Naive thymus-derived CD4-positive, alpha-beta T cell (primary cell): Measurements from ENCODE around the gene GTF2F2. TPM values are rescaled to one million over a fixed set of nuclear protein-coding genes. Genes with fewer than 3 reads are reported as not detected.
A peak's percentile ranks its signal among the peaks of the same experiment; 100 is the strongest.

Experiments
- ATAC-seq: fragments of 150-1000 bp; cut with Tn5 transposase; 2 replicates; pipeline ENCODE4 v1.10.0; 2021; ENCODE audit warnings: mild to moderate bottlenecking, moderate library complexity
- CTCF ChIA-PET: fragments of 350-600 bp; sonication (Branson Sonifier 250); formaldehyde crosslinking; loops from one replicate; lab custom pipeline; 2021; ENCODE audit warnings: antibody characterized with exemption; lab: Charles Lee
- POLR2A ChIA-PET: fragments of 350-600 bp; sonication (Branson Sonifier 250); formaldehyde crosslinking; loops from one replicate; lab custom pipeline; 2021; ENCODE audit warnings: antibody characterized with exemption, inconsistent platforms; lab: Charles Lee
- DNase-seq, 9 donors: peaks; one replicate each; pipeline versions ENCODE4 v3.0.0 to v3.0.0-alpha.2; 2020 to 2022; ENCODE audit warnings: mixed read lengths in 1 of 9
- H3K27ac ChIP-seq: one replicate; pipeline ENCODE4 v1.7.0; 2013; ENCODE audit warnings: mild to moderate bottlenecking, low read depth, low read length, moderate library complexity
- H3K27me3 ChIP-seq, 2 donors: one replicate each; pipeline ENCODE4 v1.7.0; 2013; ENCODE audit warnings: low read length in 2 of 2, mild to moderate bottlenecking in 2 of 2, moderate library complexity in 2 of 2; ENCODE audit not compliant: control insufficient read depth in 2 of 2, insufficient read depth in 2 of 2
- H3K36me3 ChIP-seq, 3 experiments: 1 replicate in 2 of 3; 2 replicates in 1 of 3; pipeline ENCODE4 v1.7.0; 2013; ENCODE audit warnings: low read length in 3 of 3, mild to moderate bottlenecking in 3 of 3, moderate library complexity in 1 of 3; ENCODE audit not compliant: insufficient read depth in 3 of 3, control insufficient read depth in 2 of 3
- H3K4me1 ChIP-seq, 2 donors: one replicate each; pipeline ENCODE4 v1.7.0; 2013; ENCODE audit warnings: low read length in 2 of 2, mild to moderate bottlenecking in 2 of 2, moderate library complexity in 1 of 2; ENCODE audit not compliant: control insufficient read depth in 2 of 2, insufficient read depth in 2 of 2
- H3K4me3 ChIP-seq: 2 replicates; pipeline ENCODE4 v1.7.0; 2013; ENCODE audit warnings: mild to moderate bottlenecking, low read length
- H3K9me3 ChIP-seq, 3 experiments: 1 replicate in 2 of 3; 2 replicates in 1 of 3; pipeline ENCODE4 v1.7.0; 2013; ENCODE audit warnings: low read length in 3 of 3; ENCODE audit not compliant: control insufficient read depth in 2 of 3
- H3K27ac Mint-ChIP-seq, 9 donors: one replicate each; pipeline ENCODE4 v1.8.0; 2020 to 2022; ENCODE audit warnings: mixed read lengths in 9 of 9, mild to moderate bottlenecking in 8 of 9, moderate library complexity in 5 of 9, inconsistent platforms in 2 of 9
- H3K27me3 Mint-ChIP-seq, 5 donors: one replicate each; pipeline ENCODE4 v1.8.0; 2021 to 2022; ENCODE audit warnings: mixed read lengths in 5 of 5, mild to moderate bottlenecking in 1 of 5
- H3K36me3 Mint-ChIP-seq, 5 donors: one replicate each; pipeline ENCODE4 v1.8.0; 2020 to 2022; ENCODE audit warnings: mixed read lengths in 5 of 5, mild to moderate bottlenecking in 3 of 5, inconsistent platforms in 1 of 5
- H3K4me1 Mint-ChIP-seq, 7 donors: one replicate each; pipeline ENCODE4 v1.8.0; 2020 to 2022; ENCODE audit warnings: mixed read lengths in 7 of 7, mild to moderate bottlenecking in 3 of 7, inconsistent platforms in 1 of 7
- H3K4me3 Mint-ChIP-seq, 10 donors: one replicate each; pipeline ENCODE4 v1.8.0; 2020 to 2022; ENCODE audit warnings: mild to moderate bottlenecking in 10 of 10, mixed read lengths in 10 of 10, moderate library complexity in 6 of 10, inconsistent platforms in 2 of 10
- H3K9me3 Mint-ChIP-seq, 11 donors: one replicate each; pipeline ENCODE4 v1.8.0; 2020 to 2022; ENCODE audit warnings: mixed read lengths in 11 of 11, mild to moderate bottlenecking in 4 of 11, inconsistent platforms in 1 of 11, moderate library complexity in 1 of 11
- intact Hi-C, 2 donors: fragments of 100-400 bp; cut with micrococcal nuclease; formaldehyde crosslinking; loops; one replicate each; pipeline ENCODE4 v1.15.1; 2023
- polyA plus RNA-seq, 2 donors: library from polyadenylated mRNA; unstranded; fragments of 300-500 nt; fragmentation: Illumina TruSeq; gene quantifications; one replicate each; pipeline ENCODE4 v1.2.3, GENCODE V29; 2021
- total RNA-seq, 6 experiments: library from RNA in 5 of 6; stranded (reverse) in 5 of 6; gene quantifications; 1 replicate in 5 of 6; 2 replicates in 1 of 6; pipeline ENCODE4 v1.2.3 and lab custom pipeline; 2021 to 2026

Gene GTF2F2
- total and polyA plus RNA-seq, 7 experiments from 2014 or later = 6.7 to 20.4 (median 14.1) TPM

GRCh38 chr13:45332036-45332830 is 211.9 kb downstream of the GTF2F2 start:
- H3K9me3 ChIP-seq = no peaks in the 10 kb centered on the region
- Mint-ChIP-seq H3K36me3 (peaks cover 5 to 34% (median 16%) of the 10 kb centered on the region in 5 donors), H3K4me3 (peak overlapping the region in 3 of 10 donors; percentile 7 to 33 (median 20)), H3K4me1 (peaks cover 66 to 99% (median 89%) of the 10 kb centered on the region in 7 donors), H3K9me3 (peaks cover 0 to 2% (median 0%) of the 10 kb centered on the region in 11 donors), H3K27ac (peak overlapping the region in 8 of 9 donors; percentile 53 to 92 (median 84)), H3K27me3 (no peaks in the 10 kb centered on the region)
- peak overlapping the region; percentile 32 for H3K27ac ChIP-seq
- no peak overlapping the region for H3K4me3 ChIP-seq
- intact Hi-C loops = loop anchor here in 1 of 2 donors (5.0 kb wide), 1 partner anchor 35 kb away; no protein-coding TSS in a partner anchor
- ChIA-PET CTCF (interaction anchor here (0.7 to 0.9 kb wide), 3 partner anchors 33 to 285 kb away, joined by 3 to 5 read pairs (median 5); no protein-coding TSS in a partner anchor), POLR2A (interaction anchor here (0.6 to 3.6 kb wide), 6 partner anchors 8 to 130 kb away, joined by 3 to 22 read pairs (median 3); partner anchors contain the start of gene TPT1)
- DNase-seq = no peak
- peaks cover 7 to 19% (median 11%) of the 10 kb centered on the region in 3 experiments for H3K36me3 ChIP-seq
- no peaks in the 10 kb centered on the region for H3K27me3 ChIP-seq
- peaks cover 49 to 63% of the 10 kb centered on the region in 2 donors for H3K4me1 ChIP-seq
- ATAC-seq = no peak

- POLR2A ChIA-PET = interaction anchor here (0.8 to 1.0 kb wide), 2 partner anchors 11 to 35 kb away, joined by 3 read pairs; no protein-coding TSS in a partner anchor
- H3K27me3 Mint-ChIP-seq = no peaks in the 10 kb centered on the region
- DNase-seq (no peak), ATAC-seq (no peak)
- no peaks in the 10 kb centered on the region for H3K27me3 ChIP-seq
- peaks cover 6 to 34% (median 14%) of the 10 kb centered on the region in 5 donors for H3K36me3 Mint-ChIP-seq
- H3K4me3 Mint-ChIP-seq = peak overlapping the region in 4 of 10 donors; percentile 7 to 77 (median 38)
- H3K4me1 ChIP-seq = peaks cover 47 to 63% of the 10 kb centered on the region in 2 donors
- peak overlapping the region in 8 of 9 donors; percentile 53 to 92 (median 84) for H3K27ac Mint-ChIP-seq
- H3K9me3 Mint-ChIP-seq = peaks cover 0 to 2% (median 0%) of the 10 kb centered on the region in 11 donors
- H3K36me3 ChIP-seq = peaks cover 13 to 25% (median 17%) of the 10 kb centered on the region in 3 experiments
- H3K4me3 ChIP-seq = no peak overlapping the region
- CTCF ChIA-PET = interaction anchor here (0.8 to 0.9 kb wide), 2 partner anchors 32 to 285 kb away, joined by 3 to 5 read pairs; no protein-coding TSS in a partner anchor
- peaks cover 64 to 99% (median 89%) of the 10 kb centered on the region in 7 donors for H3K4me1 Mint-ChIP-seq
- intact Hi-C loops = loop anchor here in 1 of 2 donors (5.0 kb wide), 1 partner anchor 34 kb away; no protein-coding TSS in a partner anchor
- H3K27ac ChIP-seq = peak overlapping the region; percentile 32
- no peaks in the 10 kb centered on the region for H3K9me3 ChIP-seq
Observed at GRCh38 chr13:45332831-45333219, 212.5 kb downstream of the GTF2F2 start.

- H3K27ac Mint-ChIP-seq = peak overlapping the region; percentile 10 to 92 (median 84)
- H3K4me1 Mint-ChIP-seq = peaks cover 63 to 100% (median 91%) of the 10 kb centered on the region in 7 donors
- peaks cover 0 to 2% (median 0%) of the 10 kb centered on the region in 11 donors for H3K9me3 Mint-ChIP-seq
- H3K36me3 ChIP-seq = peaks cover 19 to 31% (median 23%) of the 10 kb centered on the region in 3 experiments
- peaks cover 53 to 64% of the 10 kb centered on the region in 2 donors for H3K4me1 ChIP-seq
- CTCF ChIA-PET = interaction anchor here (0.6 to 0.9 kb wide), 3 partner anchors 32 to 286 kb away, joined by 3 to 5 read pairs (median 5); no protein-coding TSS in a partner anchor
- POLR2A ChIA-PET = interaction anchor here (0.8 to 1.0 kb wide), 2 partner anchors 11 to 34 kb away, joined by 3 read pairs; no protein-coding TSS in a partner anchor
- no peaks in the 10 kb centered on the region for H3K27me3 Mint-ChIP-seq
- H3K4me3 ChIP-seq = no peak overlapping the region
- no peaks in the 10 kb centered on the region for H3K9me3 ChIP-seq
- H3K27ac ChIP-seq = peak overlapping the region; percentile 55
- intact Hi-C loops = loop anchor here in 1 of 2 donors (5.0 kb wide), 1 partner anchor 34 kb away; no protein-coding TSS in a partner anchor
- ATAC-seq (no peak), DNase-seq (no peak)
- peak overlapping the region; percentile 6 to 77 (median 58) for H3K4me3 Mint-ChIP-seq
- H3K36me3 Mint-ChIP-seq = peaks cover 8 to 37% (median 15%) of the 10 kb centered on the region in 5 donors
- H3K27me3 ChIP-seq = no peaks in the 10 kb centered on the region
Observed at GRCh38 chr13:45333251-45333976, 213.1 kb downstream of the GTF2F2 start.

Other genes starting within 250 kb of the GTF2F2 start
- 1 to 10 TPM; 3.7 to 6.6 (median 5.4) TPM for gene NUFIP1, start 131.0 kb upstream of the GTF2F2 start, total RNA-seq
- gene NUFIP1, start 131.0 kb upstream of the GTF2F2 start, polyA plus RNA-seq = 1 to 10 TPM; 4.7 to 4.9 TPM
- gene GPALPP1, start 131.0 kb upstream of the GTF2F2 start, total RNA-seq = 10 to 100 TPM; 29.7 to 43.1 (median 33.0) TPM
- gene GPALPP1, start 131.0 kb upstream of the GTF2F2 start, polyA plus RNA-seq = 10 to 100 TPM; 17.5 to 22.0 TPM
- gene KCTD4, start 80.5 kb downstream of the GTF2F2 start, total RNA-seq = not detected
- gene KCTD4, start 80.5 kb downstream of the GTF2F2 start, polyA plus RNA-seq = not detected
- gene TPT1, start 220.7 kb downstream of the GTF2F2 start, total RNA-seq = over 10,000 TPM in 2 of 5 experiments, 1,000 to 10,000 TPM in 3; 4,230 to 13,134 (median 7,796) TPM
- gene TPT1, start 220.7 kb downstream of the GTF2F2 start, polyA plus RNA-seq = 1,000 to 10,000 TPM; 3,943 to 4,894 TPM